ENCODE data around the gene GOT2. TPM values are rescaled to one million over a fixed set of nuclear protein-coding genes. Genes with fewer than 3 reads are reported as not detected.

Gene GOT2
- total RNA-seq, 2 donors from 2014 or later, result 176 to 337 TPM

GRCh38 chr16:58727796-58728568, 6.1 kb downstream of the GOT2 start:
- no peak for TF ChIP-seq CTCF (IDR thresholded peaks at IDR 0.05)

GRCh38 chr16:58727028-58727781, 6.9 kb downstream of the GOT2 start:
- Histone ChIP-seq H3K36me3 (peaks cover 14% of the 10 kb centered on the region), H3K4me3 (no peak overlapping the region), H3K27me3 (no peaks in the 10 kb centered on the region), H3K27ac (peak overlapping the region in 1 of 2 donors; percentile 42), H3K9me3 (no peaks in the 10 kb centered on the region), H3K4me1 (peaks cover 0 to 27% of the 10 kb centered on the region in 2 donors)
- no peak for TF ChIP-seq CTCF (IDR thresholded peaks at IDR 0.05)
- no peak for DNase-seq (ENCODE audit: low spot score)

More at GRCh38 chr16:58727796-58728568, 6.1 kb downstream of the GOT2 start:
- H3K27ac ChIP-seq, result peak overlapping the region; percentile 64 to 75
- H3K36me3 ChIP-seq, result peaks cover 7% of the 10 kb centered on the region
- H3K4me3 ChIP-seq, result no peak overlapping the region
- H3K4me1 ChIP-seq, result peaks cover 0 to 35% of the 10 kb centered on the region in 2 donors
- no peaks in the 10 kb centered on the region for H3K27me3 ChIP-seq
- no peak for DNase-seq (ENCODE audit: low spot score)
- H3K9me3 ChIP-seq, result no peaks in the 10 kb centered on the region

- Histone ChIP-seq H3K27me3 (no peaks in the 10 kb centered on the region), H3K36me3 (peaks cover 53% of the 10 kb centered on the region), H3K4me3 (no peak overlapping the region), H3K4me1 (peaks cover 0 to 6% of the 10 kb centered on the region in 2 donors), H3K27ac (no peak overlapping the region), H3K9me3 (no peaks in the 10 kb centered on the region)
- no peak for DNase-seq (ENCODE audit: low spot score)
- TF ChIP-seq CTCF (IDR thresholded peaks at IDR 0.05), result no peak
These were observed 11.0 kb downstream of the GOT2 start for GRCh38 chr16:58723109-58723508.

- TF ChIP-seq CTCF (IDR thresholded peaks at IDR 0.05), result no peak
- Histone ChIP-seq H3K27me3 (no peaks in the 10 kb centered on the region), H3K4me3 (no peak overlapping the region), H3K9me3 (no peaks in the 10 kb centered on the region), H3K27ac (no peak overlapping the region), H3K4me1 (no peaks in the 10 kb centered on the region), H3K36me3 (peaks cover 98% of the 10 kb centered on the region)
- no peak for DNase-seq (ENCODE audit: low spot score)
These were observed 16.1 kb downstream of the GOT2 start for GRCh38 chr16:58717994-58718393.

GRCh38 chr16:58716468-58716867, 17.6 kb downstream of the GOT2 start:
- Histone ChIP-seq H3K9me3 (no peaks in the 10 kb centered on the region), H3K27ac (no peak overlapping the region), H3K4me1 (no peaks in the 10 kb centered on the region), H3K4me3 (no peak overlapping the region), H3K36me3 (peaks cover 98% of the 10 kb centered on the region), H3K27me3 (no peaks in the 10 kb centered on the region)
- no peak for DNase-seq (ENCODE audit: low spot score)
- no peak for TF ChIP-seq CTCF (IDR thresholded peaks at IDR 0.05)
